Memory B cell (primary cell): ENCODE results near the gene GEMIN7.

Experiments
- ATAC-seq: fragments of 150-1000 bp; cut with Tn5 transposase; 2 replicates; pipeline ENCODE4 v1.10.0; 2021; ENCODE audit warnings: low read depth, mild to moderate bottlenecking, moderate library complexity
- DNase-seq, 2 donors: peaks; one replicate each; pipeline ENCODE4 v3.0.0; 2022; ENCODE audit warnings: low spot score in 2 of 2
- H3K27ac Mint-ChIP-seq: one replicate; pipeline ENCODE4 v1.8.0; 2022; ENCODE audit warnings: mild to moderate bottlenecking, moderate library complexity, mixed read lengths
- H3K27me3 Mint-ChIP-seq: one replicate; pipeline ENCODE4 v1.8.0; 2022; ENCODE audit warnings: mixed read lengths
- H3K36me3 Mint-ChIP-seq: one replicate; pipeline ENCODE4 v1.8.0; 2022; ENCODE audit warnings: mild to moderate bottlenecking, mixed read lengths
- H3K4me1 Mint-ChIP-seq: one replicate; pipeline ENCODE4 v1.8.0; 2022; ENCODE audit warnings: mixed read lengths
- H3K4me3 Mint-ChIP-seq: one replicate; pipeline ENCODE4 v1.8.0; 2022; ENCODE audit warnings: mild to moderate bottlenecking, moderate library complexity, mixed read lengths
- H3K9me3 Mint-ChIP-seq: one replicate; pipeline ENCODE4 v1.8.0; 2022; ENCODE audit warnings: mixed read lengths

The GEMIN7 gene

GRCh38 chr19:45079063-45079910 is at the start of gene GEMIN7:
Gene GEMIN7, plus strand, starts transcription at chr19:45079260. Its CDS starts 10,855 bp downstream, at chr19:45090115.
- Mint-ChIP-seq H3K27ac (peak within 1 kb of the TSS; percentile 98), H3K4me1 (peaks cover 34% of the 10 kb centered on the region), H3K4me3 (peak within 1 kb of the TSS; percentile 97), H3K36me3 (peaks cover 12% of the 10 kb centered on the region), H3K9me3 (no peaks in the 10 kb centered on the region), H3K27me3 (no peaks in the 10 kb centered on the region)
- peak; percentile 43 for ATAC-seq
- peak; percentile 77 to 88 for DNase-seq

- Mint-ChIP-seq H3K27me3 (no peaks in the 10 kb centered on the region), H3K27ac (no peak overlapping the region), H3K4me3 (no peak overlapping the region), H3K4me1 (no peaks in the 10 kb centered on the region), H3K9me3 (no peaks in the 10 kb centered on the region), H3K36me3 (peaks cover 38% of the 10 kb centered on the region)
- DNase-seq (no peak), ATAC-seq (no peak)
These were observed 48.2 kb upstream of the GEMIN7 start for GRCh38 chr19:45030825-45031224.

GRCh38 chr19:45032421-45032820 is 46.6 kb upstream of the GEMIN7 start:
- Mint-ChIP-seq H3K4me1 (no peaks in the 10 kb centered on the region), H3K36me3 (peaks cover 34% of the 10 kb centered on the region), H3K4me3 (no peak overlapping the region), H3K27ac (no peak overlapping the region), H3K27me3 (no peaks in the 10 kb centered on the region), H3K9me3 (no peaks in the 10 kb centered on the region)
- DNase-seq, result no peak
- ATAC-seq, result no peak

GRCh38 chr19:45035755-45036154 is 43.3 kb upstream of the GEMIN7 start:
- DNase-seq, result no peak
- Mint-ChIP-seq H3K36me3 (peaks cover 34% of the 10 kb centered on the region), H3K27me3 (no peaks in the 10 kb centered on the region), H3K4me3 (no peak overlapping the region), H3K4me1 (peaks cover 17% of the 10 kb centered on the region), H3K9me3 (no peaks in the 10 kb centered on the region), H3K27ac (no peak overlapping the region)
- ATAC-seq, result no peak

- peaks cover 29% of the 10 kb centered on the region for H3K4me1 Mint-ChIP-seq
These were observed 41.5 kb upstream of the GEMIN7 start for GRCh38 chr19:45037393-45038169.

GRCh38 chr19:45038931-45039893 is 39.8 kb upstream of the GEMIN7 start, which contains the start of gene CLASRP:
Gene CLASRP, plus strand, starts transcription at chr19:45039045. Its CDS starts 1,168 bp downstream, at chr19:45040213.
- Mint-ChIP-seq H3K27ac (peak within 1 kb of the TSS; percentile 93), H3K9me3 (no peaks in the 10 kb centered on the region), H3K36me3 (peaks cover 39% of the 10 kb centered on the region), H3K4me3 (peak within 1 kb of the TSS; percentile 90), H3K4me1 (peaks cover 31% of the 10 kb centered on the region), H3K27me3 (no peaks in the 10 kb centered on the region)
- DNase-seq, result peak; percentile 84 to 85
- ATAC-seq, result peak; percentile 90

More at GRCh38 chr19:45037393-45038169, 41.5 kb upstream of the GEMIN7 start:
- ATAC-seq (no peak), DNase-seq (no peak)
- Mint-ChIP-seq H3K27ac (no peak overlapping the region), H3K9me3 (no peaks in the 10 kb centered on the region), H3K4me3 (peak overlapping the region; percentile 63), H3K27me3 (no peaks in the 10 kb centered on the region), H3K36me3 (peaks cover 40% of the 10 kb centered on the region)

- peak overlapping the region; percentile 90 for H3K4me3 Mint-ChIP-seq
- peak; percentile 17 for ATAC-seq
- peaks cover 31% of the 10 kb centered on the region for H3K4me1 Mint-ChIP-seq
- H3K36me3 Mint-ChIP-seq, result peaks cover 36% of the 10 kb centered on the region
- no peaks in the 10 kb centered on the region for H3K9me3 Mint-ChIP-seq
- no peak for DNase-seq
- peak overlapping the region; percentile 93 for H3K27ac Mint-ChIP-seq
- no peaks in the 10 kb centered on the region for H3K27me3 Mint-ChIP-seq
These were observed 38.8 kb upstream of the GEMIN7 start for GRCh38 chr19:45040059-45040771.

GRCh38 chr19:45041125-45041524 is 37.9 kb upstream of the GEMIN7 start:
- Mint-ChIP-seq H3K9me3 (no peaks in the 10 kb centered on the region), H3K4me3 (peak overlapping the region; percentile 90), H3K36me3 (peaks cover 38% of the 10 kb centered on the region), H3K4me1 (peaks cover 39% of the 10 kb centered on the region), H3K27ac (peak overlapping the region; percentile 93), H3K27me3 (no peaks in the 10 kb centered on the region)
- no peak for DNase-seq
- ATAC-seq, result no peak

GRCh38 chr19:45045671-45046353 is 33.2 kb upstream of the GEMIN7 start:
- H3K9me3 Mint-ChIP-seq, result no peaks in the 10 kb centered on the region
- DNase-seq, result no peak
- peak overlapping the region; percentile 92 for H3K27ac Mint-ChIP-seq
- ATAC-seq, result no peak
- H3K4me3 Mint-ChIP-seq, result peak overlapping the region; percentile 84
- no peaks in the 10 kb centered on the region for H3K27me3 Mint-ChIP-seq
- peaks cover 27% of the 10 kb centered on the region for H3K36me3 Mint-ChIP-seq
- peaks cover 45% of the 10 kb centered on the region for H3K4me1 Mint-ChIP-seq

GRCh38 chr19:45046355-45046754 is 32.7 kb upstream of the GEMIN7 start:
- no peak for ATAC-seq
- Mint-ChIP-seq H3K4me1 (peaks cover 45% of the 10 kb centered on the region), H3K36me3 (peaks cover 24% of the 10 kb centered on the region), H3K9me3 (no peaks in the 10 kb centered on the region), H3K27ac (peak overlapping the region; percentile 92), H3K4me3 (peak overlapping the region; percentile 84), H3K27me3 (no peaks in the 10 kb centered on the region)
- no peak for DNase-seq

- peaks cover 41% of the 10 kb centered on the region for H3K4me1 Mint-ChIP-seq
- DNase-seq (peak in 1 of 2 donors; percentile 61), ATAC-seq (peak; percentile 66)
- no peaks in the 10 kb centered on the region for H3K9me3 Mint-ChIP-seq
- peak overlapping the region; percentile 92 for H3K27ac Mint-ChIP-seq
- H3K36me3 Mint-ChIP-seq, result peaks cover 20% of the 10 kb centered on the region
- peak overlapping the region; percentile 84 for H3K4me3 Mint-ChIP-seq
- H3K27me3 Mint-ChIP-seq, result no peaks in the 10 kb centered on the region
These were observed 31.8 kb upstream of the GEMIN7 start for GRCh38 chr19:45047188-45047797.

GRCh38 chr19:45049073-45049736 is 29.9 kb upstream of the GEMIN7 start:
- DNase-seq, result no peak
- Mint-ChIP-seq H3K27me3 (no peaks in the 10 kb centered on the region), H3K27ac (peak overlapping the region; percentile 93), H3K36me3 (peaks cover 20% of the 10 kb centered on the region), H3K9me3 (no peaks in the 10 kb centered on the region), H3K4me1 (peaks cover 47% of the 10 kb centered on the region), H3K4me3 (peak overlapping the region; percentile 71)
- no peak for ATAC-seq
